NB4 (cell line): ENCODE measurements around the gene CHSY1.

Experiments used
- CTCF ChIP-seq: IDR thresholded peaks from one replicate; pipeline ENCODE4 v1.5.1; 2012; ENCODE audit warnings: low read depth, low read length
- POLR2A ChIP-seq: IDR thresholded peaks from 2 replicates; pipeline ENCODE4 v1.6.1; 2011; ENCODE audit warnings: mild to moderate bottlenecking; ENCODE audit not compliant: insufficient read length; ENCODE audit errors: extremely low read depth

- TF ChIP-seq CTCF (no peak), POLR2A (no peak)
Observed at GRCh38 chr15:101136381-101137268, 115.2 kb downstream of the CHSY1 start.
